ENCODE results near the gene PCGF5.

- TF ChIP-seq CTCF (IDR thresholded peaks at IDR 0.05) (no peak), POLR2A (IDR thresholded peaks at IDR 0.05) (no peak)
Observed at GRCh38 chr10:91171485-91171884, 49.0 kb upstream of the PCGF5 start.

Data from thyroid gland (tissue), 4 donors.